Mononuclear cell (primary cell): Measurements from ENCODE around the gene GPS1. TPM values are rescaled to one million over a fixed set of nuclear protein-coding genes. Genes with fewer than 3 reads are reported as not detected.

ENCODE experiments used
- H3K27me3 ChIP-seq: 2 replicates; pipeline ENCODE4 v1.6.0; 2011; ENCODE audit warnings: low read length, control low read depth; ENCODE audit not compliant: insufficient read depth
- H3K4me1 ChIP-seq: 2 replicates; pipeline ENCODE4 v1.5.1; 2011; ENCODE audit warnings: mild to moderate bottlenecking, low read length, control low read depth; ENCODE audit not compliant: insufficient read depth
- H3K4me3 ChIP-seq: 2 replicates; pipeline ENCODE4 v1.5.1; 2011; ENCODE audit warnings: mild to moderate bottlenecking, low read length, moderate library complexity
- H3K9me3 ChIP-seq: 2 replicates; pipeline ENCODE4 v1.5.1; 2011; ENCODE audit warnings: low read depth, mild to moderate bottlenecking, control low read depth, low read length
- total RNA-seq: library from RNA; depleted of rRNA; stranded (reverse); fragments of >200 nt; gene quantifications from one replicate; pipeline ENCODE4 v1.2.3, GENCODE V29; 2012

GPS1 gene
- total RNA-seq: 47.4 TPM

GRCh38 chr17:82051776-82052637 lies at the start of gene GPS1, which contains the start of gene RFNG:
GPS1 (plus strand) TSS chr17:82051898; CDS start chr17:82051932, 34 bp downstream.
RFNG (minus strand) TSS chr17:82051811; CDS start chr17:82051766, 45 bp downstream.
- peak within 1 kb of the TSS; percentile 56 for H3K4me3 ChIP-seq
- peaks cover 21% of the 10 kb centered on the region for H3K4me1 ChIP-seq
- no peaks in the 10 kb centered on the region for H3K9me3 ChIP-seq
- no peaks in the 10 kb centered on the region for H3K27me3 ChIP-seq

- Histone ChIP-seq H3K27me3 (no peaks in the 10 kb centered on the region), H3K4me1 (no peaks in the 10 kb centered on the region), H3K9me3 (no peaks in the 10 kb centered on the region), H3K4me3 (no peak overlapping the region)
Measured at GRCh38 chr17:82003411-82004381, 48.0 kb upstream of the GPS1 start.

- Histone ChIP-seq H3K4me1 (no peaks in the 10 kb centered on the region), H3K4me3 (no peak overlapping the region), H3K27me3 (no peaks in the 10 kb centered on the region), H3K9me3 (no peaks in the 10 kb centered on the region)
Measured at GRCh38 chr17:82004517-82005455, 46.9 kb upstream of the GPS1 start.

GRCh38 chr17:82005701-82006348 lies 45.9 kb upstream of the GPS1 start:
- H3K9me3 ChIP-seq: no peaks in the 10 kb centered on the region
- no peaks in the 10 kb centered on the region for H3K4me1 ChIP-seq
- H3K4me3 ChIP-seq: no peak overlapping the region
- no peaks in the 10 kb centered on the region for H3K27me3 ChIP-seq

- H3K9me3 ChIP-seq: no peaks in the 10 kb centered on the region
- no peaks in the 10 kb centered on the region for H3K4me1 ChIP-seq
- H3K4me3 ChIP-seq: no peak overlapping the region
- no peaks in the 10 kb centered on the region for H3K27me3 ChIP-seq
Measured at GRCh38 chr17:82006468-82007227, 45.0 kb upstream of the GPS1 start.

GRCh38 chr17:82007228-82007494 lies 44.5 kb upstream of the GPS1 start:
- H3K4me3 ChIP-seq: no peak overlapping the region
- no peaks in the 10 kb centered on the region for H3K27me3 ChIP-seq
- no peaks in the 10 kb centered on the region for H3K9me3 ChIP-seq
- H3K4me1 ChIP-seq: no peaks in the 10 kb centered on the region

- H3K9me3 ChIP-seq: no peaks in the 10 kb centered on the region
Measured at GRCh38 chr17:82007495-82008257, 44.0 kb upstream of the GPS1 start.

GRCh38 chr17:82008258-82008940 lies 43.3 kb upstream of the GPS1 start:
- no peaks in the 10 kb centered on the region for H3K9me3 ChIP-seq
- no peaks in the 10 kb centered on the region for H3K4me1 ChIP-seq
- no peaks in the 10 kb centered on the region for H3K27me3 ChIP-seq
- no peak overlapping the region for H3K4me3 ChIP-seq

More at GRCh38 chr17:82007495-82008257, 44.0 kb upstream of the GPS1 start:
- Histone ChIP-seq H3K4me3 (no peak overlapping the region), H3K27me3 (no peaks in the 10 kb centered on the region), H3K4me1 (no peaks in the 10 kb centered on the region)

GRCh38 chr17:82008941-82009405 lies 42.7 kb upstream of the GPS1 start:
- no peaks in the 10 kb centered on the region for H3K27me3 ChIP-seq
- H3K4me1 ChIP-seq: no peaks in the 10 kb centered on the region
- H3K9me3 ChIP-seq: no peaks in the 10 kb centered on the region
- H3K4me3 ChIP-seq: no peak overlapping the region

- Histone ChIP-seq H3K9me3 (no peaks in the 10 kb centered on the region), H3K4me1 (no peaks in the 10 kb centered on the region), H3K4me3 (no peak overlapping the region), H3K27me3 (no peaks in the 10 kb centered on the region)
Measured at GRCh38 chr17:82009413-82009812, 42.3 kb upstream of the GPS1 start.

- Histone ChIP-seq H3K9me3 (no peaks in the 10 kb centered on the region), H3K27me3 (no peaks in the 10 kb centered on the region), H3K4me3 (no peak overlapping the region), H3K4me1 (no peaks in the 10 kb centered on the region)
Measured at GRCh38 chr17:82010575-82011525, 40.8 kb upstream of the GPS1 start.
